CD1c-positive myeloid dendritic cell (primary cell): ENCODE data around the gene SSU72.
"Not testable (repeated sequence)": the region's sequence is repeated elsewhere in the genome, so short reads cannot be mapped to it uniquely, and the experiment has no call there.

ENCODE experiments used
- DNase-seq: peaks from one replicate; pipeline ENCODE4 v3.0.0-alpha.2; 2016; ENCODE audit errors: extremely low spot score

SSU72 gene

DNA sequence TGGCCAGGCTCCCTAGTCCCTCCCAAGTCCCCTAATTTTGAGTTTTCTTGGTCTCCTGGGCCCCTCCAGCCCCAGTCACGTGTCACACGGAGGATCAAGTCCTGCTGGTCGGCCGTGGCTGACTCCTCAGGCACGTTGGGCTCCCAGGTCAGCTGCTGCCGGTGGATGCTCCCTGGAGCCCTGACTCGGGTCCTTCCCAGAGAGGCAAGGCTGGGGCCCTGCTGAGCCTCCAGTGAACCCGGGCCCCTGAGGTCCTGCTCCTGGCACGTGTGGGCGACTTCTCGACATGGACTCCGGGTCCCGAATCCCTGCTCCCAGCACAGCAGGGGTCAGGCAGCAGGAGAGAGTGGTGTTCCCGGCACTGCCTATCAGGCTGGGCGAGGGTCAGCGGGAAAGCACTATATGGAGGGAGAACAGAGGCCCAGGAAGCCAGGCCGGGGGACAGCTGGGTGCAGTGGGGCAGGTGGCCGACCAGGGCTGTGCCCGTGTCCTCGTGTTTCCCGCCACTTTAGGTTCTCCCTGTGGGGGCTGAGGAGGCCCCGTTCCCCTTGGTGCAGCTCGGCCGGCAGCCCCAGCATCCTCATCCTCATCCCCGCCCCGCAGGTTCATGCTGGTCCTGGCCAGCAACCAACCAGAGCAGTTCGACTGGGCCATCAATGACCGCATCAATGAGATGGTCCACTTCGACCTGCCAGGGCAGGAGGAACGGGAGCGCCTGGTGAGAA is 47.4 kb downstream of the SSU72 start:
- no peak for DNase-seq

DNA sequence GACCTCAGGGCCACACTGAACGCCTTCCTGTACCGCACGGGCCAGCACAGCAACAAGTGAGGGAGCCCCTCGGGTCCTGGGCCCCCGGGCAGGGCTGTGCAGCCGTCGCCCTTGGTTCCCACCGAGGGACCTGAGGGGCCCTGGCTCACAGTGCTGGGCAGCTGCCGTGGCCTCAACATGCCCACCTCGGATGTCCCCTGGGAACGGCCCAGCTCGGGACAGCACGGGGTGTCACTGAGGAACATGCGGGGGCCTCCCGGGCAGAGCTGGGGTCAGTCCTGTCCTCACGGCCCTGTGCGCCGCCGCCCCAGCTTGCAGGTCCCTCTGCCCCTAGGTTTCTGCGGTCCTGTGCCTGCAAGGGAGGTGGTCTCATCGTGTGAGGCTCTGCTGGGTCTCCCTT is 48.2 kb downstream of the SSU72 start:
- not testable (repeated sequence) for DNase-seq

DNA sequence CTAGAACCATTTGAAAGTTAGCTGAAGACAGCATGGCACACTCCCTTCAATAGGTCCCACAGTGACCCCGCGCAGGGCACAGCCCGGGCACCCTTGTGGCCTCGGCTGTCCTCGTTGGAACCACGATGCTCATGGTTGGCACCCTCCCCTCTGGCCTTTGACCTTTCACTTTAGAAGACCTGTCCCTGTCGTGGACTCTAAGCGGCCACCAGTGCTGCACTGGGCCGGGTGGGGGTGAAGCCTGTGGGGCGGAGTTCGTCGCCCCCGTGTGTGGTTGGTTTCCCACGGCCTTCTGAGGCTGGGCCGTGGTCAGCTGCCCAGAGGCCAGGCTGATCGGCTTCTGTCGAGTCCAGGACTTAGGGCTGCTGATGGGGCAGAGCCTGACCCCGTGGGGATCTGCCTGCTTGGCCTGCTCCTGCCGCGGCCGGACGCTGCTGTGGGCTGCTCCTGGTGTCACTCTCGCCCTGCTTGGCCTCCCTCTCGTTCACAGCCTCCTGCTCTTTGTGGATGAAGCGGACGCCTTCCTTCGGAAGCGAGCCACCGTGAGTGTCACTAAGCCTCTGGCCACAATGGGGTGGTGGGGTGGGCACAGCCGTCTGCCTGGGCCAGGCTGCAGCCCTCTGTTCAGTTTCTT is 49.8 kb downstream of the SSU72 start:
- DNase-seq, result not testable (repeated sequence)

DNA sequence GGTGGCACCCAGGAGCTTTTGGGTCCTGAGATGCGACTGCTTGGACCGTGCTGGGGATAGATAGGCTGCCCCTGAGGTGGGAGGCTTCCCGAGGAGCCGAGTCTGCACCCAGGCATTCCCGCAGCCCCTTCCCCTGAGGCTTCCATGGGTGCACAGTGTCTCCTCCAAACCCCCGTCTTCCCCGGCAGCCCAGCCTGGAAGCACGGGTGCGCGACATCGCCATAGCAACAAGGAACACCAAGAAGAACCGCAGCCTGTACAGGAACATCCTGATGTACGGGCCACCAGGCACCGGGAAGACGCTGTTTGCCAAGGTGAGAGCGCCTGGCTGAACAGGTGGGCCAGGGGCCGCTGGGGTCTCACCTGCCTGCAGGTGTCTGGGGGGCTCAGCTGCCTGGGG is 51.0 kb downstream of the SSU72 start:
- DNase-seq, result not testable (repeated sequence)

DNA sequence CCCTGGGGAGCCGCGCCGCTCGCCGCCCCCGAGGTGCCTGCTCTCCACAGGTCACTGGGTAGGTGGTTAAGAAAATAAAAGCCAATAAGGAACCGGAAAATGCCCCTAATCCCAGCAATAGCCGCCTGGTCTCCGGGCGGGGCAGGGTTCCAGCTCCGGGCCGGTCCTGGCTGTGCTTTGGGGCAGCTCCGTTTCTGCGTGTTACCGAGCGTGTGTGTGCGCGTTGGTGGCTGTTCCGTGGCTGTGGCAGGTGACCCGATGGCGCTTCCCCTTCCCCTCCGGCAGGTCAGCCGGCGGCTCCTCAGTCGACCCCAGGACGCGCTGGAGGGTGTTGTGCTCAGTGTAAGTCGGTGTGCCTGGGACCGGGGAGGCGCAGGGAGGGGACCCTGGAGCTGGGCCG is 51.4 kb downstream of the SSU72 start:
- not testable (repeated sequence) for DNase-seq

DNA sequence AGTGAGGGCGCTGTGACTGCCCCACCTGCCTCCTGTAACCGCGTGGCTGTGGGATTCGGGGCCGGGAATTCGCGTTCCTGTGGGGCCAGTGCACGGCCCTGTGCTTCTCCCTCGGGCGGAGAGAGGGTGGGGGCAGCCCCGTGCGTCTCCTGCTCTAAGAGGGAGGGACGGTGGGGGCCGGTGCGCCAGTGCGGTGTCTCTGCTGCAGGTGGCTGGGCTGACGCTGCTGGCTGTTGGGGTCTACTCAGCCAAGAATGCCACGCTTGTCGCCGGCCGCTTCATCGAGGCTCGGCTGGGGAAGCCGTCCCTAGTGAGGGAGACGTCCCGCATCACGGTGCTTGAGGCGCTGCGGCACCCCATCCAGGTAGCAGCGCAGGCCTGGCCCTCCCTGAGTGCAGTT is 52.1 kb downstream of the SSU72 start:
- DNase-seq, result not testable (repeated sequence)

DNA sequence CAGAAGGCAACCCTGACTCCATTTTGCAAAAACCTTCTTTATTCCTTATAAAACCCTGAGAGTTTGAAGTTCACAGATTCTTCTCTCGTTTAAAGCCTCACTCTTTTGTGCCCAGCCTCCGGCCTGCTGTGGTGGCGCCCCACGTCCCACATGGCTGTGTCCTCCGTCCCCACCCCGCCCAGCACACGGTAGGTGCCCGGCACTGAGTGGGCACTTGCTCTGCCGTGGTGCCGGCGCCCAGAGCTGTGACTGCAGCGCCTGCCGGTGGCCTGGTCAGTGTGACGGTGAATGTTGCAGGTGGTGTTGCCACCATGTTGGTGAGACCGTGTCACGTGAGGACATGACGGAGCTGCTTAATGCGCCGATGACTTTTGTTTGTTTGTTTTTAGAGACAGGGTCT is 53.3 kb downstream of the SSU72 start:
- DNase-seq, result no peak

DNA sequence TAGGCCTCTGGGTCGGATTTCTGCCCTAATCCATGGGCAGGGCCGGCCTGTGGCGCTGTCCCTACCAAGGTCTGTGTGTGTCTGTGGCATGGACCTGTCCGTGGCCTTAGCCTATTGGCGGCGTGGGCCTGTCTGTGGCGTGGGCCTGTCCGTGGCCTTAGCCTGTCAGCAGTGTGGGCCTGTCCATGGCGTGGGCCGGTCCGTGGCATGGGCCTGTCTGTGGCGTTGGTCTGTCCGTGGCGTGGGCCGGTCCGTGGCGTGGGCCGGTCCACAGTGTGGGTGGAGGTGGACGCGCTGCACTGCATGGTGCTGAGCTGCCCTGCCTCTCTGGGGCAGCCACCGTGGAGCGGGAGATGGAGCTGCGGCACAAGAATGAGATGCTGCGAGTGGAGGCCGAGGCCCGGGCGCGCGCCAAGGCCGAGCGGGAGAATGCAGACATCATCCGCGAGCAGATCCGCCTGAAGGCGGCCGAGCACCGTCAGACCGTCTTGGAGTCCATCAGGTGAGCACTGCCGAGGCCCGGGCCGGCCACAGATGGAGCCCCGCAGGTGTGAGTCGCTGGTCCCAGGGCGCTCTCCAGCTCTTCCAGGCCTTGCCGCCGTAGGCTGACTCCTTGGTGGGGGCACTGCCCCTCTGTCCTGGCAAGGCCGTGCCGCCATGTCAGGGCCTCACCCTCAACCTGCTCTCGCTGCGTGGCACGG is 54.7 kb downstream of the SSU72 start:
- DNase-seq, result not testable (repeated sequence)

DNA sequence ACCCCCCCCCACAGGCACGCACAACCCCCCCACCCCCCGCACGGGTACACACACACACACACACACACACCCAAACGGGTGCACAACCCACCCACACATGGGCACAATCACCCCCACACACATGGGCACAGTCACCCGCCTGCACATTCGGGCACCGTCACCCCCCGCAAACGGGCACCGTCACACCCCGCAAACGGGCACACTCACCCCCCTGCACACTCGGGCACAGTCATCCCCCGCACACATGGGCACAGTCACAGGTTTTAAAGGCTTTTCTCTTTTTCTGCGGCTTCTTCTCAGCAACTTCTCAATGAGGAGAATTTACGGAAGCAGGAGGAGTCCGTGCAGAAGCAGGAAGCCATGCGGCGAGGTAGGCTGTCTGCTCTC is 56.0 kb downstream of the SSU72 start:
- not testable (repeated sequence) for DNase-seq

DNA sequence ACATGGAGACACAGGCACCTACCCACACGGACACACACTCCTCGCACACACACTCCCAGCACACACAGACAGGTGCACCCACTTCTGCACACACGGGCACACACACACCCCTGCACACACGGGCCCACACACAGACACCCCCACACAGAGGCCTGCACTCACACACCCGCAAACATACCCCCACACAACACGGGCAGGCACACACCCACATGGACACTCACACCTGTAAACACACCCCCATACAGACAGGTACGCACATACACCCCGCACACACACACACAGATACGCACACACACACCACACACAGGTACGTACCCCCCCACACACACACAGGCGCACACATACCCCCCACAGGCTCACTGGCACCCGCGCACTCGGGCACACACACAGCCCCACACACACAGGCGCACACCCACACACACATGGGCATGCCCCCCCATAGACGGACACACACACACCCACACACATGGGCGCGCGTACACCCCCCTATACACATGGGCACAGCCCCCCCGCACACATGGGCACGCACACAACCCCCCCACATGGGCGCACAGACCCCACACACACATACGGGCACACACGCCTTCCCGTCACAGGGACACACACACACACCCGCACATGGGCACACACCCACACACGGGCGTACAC is 56.6 kb downstream of the SSU72 start:
- no peak for DNase-seq

DNA sequence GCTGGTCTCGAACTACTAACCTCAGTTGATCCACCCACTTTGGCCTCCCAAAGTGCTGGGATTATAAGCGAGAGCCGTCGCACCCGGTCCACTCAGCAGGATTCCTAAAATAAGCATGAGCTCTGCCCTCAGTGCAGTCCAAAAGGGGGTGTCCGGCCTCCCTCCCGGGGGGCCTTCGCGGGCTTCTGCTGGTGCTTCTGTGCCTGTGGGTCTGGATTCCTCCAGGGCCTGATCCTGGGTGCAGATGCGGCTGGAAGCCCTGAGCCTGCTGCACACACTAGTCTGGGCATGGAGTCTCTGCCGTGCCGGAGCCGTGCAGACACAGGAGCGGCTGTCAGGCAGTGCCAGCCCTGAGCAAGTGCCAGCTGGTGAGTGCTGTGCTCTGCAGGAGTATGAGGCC is 57.7 kb downstream of the SSU72 start:
- DNase-seq, result not testable (repeated sequence)

DNA sequence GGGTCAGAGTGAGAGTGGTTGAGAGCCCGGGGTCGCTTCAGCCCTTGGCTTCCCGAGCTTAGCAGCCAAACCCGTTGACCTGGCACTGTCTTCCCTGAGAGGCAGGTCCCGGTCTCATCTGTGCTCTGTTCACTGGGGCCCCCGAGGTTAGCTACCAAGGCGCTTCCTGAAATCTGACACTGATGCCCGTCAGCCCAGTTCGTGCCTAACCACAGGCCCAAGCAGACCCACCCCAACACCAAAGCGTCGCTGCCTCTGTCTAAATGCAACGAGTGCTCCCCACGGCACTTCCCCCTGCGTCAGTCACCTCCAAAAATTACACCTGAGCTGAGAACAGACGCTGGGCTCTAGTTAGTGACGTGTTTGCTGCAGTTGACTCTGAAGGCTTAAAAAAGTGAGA is 60.3 kb downstream of the SSU72 start:
- DNase-seq, result not testable (repeated sequence)

DNA sequence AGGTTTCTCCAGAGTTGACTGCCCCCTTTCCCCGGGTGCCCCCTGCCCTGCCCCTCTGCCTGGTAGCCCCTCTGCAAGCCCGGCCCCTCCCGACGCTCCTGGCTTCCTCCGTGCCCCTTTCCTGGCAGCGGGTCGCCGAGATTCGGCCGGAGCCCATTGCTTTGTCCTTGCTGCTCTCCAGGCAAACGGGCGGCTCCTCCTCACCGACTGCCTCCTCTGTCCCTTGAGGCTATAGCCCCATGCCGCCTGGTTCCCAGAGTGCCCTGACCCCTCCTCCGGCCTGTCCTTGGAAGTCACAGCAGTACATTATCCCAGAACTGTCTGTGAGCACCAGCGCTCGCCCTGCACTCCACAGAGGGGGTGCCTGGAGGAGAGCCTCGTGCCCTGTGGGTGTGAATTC is 61.0 kb downstream of the SSU72 start:
- DNase-seq, result not testable (repeated sequence)

DNA sequence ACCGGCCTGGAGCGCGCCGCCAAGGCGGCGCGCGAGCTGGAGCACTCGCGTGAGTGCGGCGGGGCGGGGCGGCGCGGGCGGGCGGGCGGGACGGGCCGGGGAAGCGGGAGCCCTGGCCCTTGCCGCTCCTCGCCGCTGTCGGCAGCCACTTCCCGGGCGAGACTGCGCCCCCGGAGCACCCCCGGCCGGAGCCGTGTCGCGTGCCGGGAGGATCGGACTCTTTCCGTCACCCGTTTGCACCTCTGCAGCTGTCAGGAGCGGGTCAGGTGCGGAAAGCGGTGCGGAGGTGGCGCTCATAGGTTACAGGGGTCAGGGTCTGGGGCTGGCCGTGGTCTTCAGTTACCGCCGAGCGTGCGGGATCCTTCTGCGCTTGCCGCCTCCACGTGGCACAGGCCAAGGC is 62.2 kb downstream of the SSU72 start:
- DNase-seq, result peak; percentile 27

DNA sequence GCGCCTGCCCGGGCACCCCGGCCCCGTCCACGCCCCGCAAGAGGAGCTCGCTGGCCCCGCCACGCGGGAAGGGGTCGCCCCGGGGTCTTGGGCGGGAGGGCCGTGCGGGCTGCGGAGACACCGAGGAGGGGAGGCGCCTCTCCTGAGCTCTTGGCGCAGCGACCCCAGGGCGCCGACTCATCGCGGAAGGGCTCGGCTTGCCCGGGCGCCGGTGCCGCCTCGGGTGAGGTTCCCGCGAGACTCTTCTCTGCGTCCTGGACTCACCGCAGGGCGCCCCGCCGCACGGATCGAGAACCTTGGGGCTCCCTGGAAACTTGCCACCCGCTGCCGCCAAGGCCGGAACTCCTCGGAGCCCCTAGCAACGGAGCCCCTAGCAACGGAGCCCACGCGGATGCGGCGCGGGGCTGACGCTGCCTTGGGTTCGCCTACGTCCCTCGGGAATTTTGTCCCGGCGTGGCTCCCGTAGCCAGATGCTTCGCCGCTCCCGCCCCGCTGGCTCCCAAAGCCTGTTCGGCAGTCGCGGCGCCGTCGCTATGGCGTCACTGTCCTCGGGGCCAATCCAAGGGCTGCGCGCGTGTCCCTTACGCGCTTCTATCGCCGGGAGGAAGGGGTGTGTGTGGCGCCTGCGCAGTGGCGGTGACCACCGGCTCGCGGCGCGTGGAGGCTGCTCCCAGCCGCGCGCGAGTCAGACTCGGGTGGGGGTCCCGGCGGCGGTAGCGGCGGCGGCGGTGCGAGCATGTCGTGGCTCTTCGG is 63.0 kb downstream of the SSU72 start, which contains the start of gene ATAD3A:
Gene ATAD3A (plus strand): TSS at position 630 of the 753 bp plus-strand sequence. CDS start 107 bp downstream, at position 737.
- DNase-seq, result peak; percentile 99

DNA sequence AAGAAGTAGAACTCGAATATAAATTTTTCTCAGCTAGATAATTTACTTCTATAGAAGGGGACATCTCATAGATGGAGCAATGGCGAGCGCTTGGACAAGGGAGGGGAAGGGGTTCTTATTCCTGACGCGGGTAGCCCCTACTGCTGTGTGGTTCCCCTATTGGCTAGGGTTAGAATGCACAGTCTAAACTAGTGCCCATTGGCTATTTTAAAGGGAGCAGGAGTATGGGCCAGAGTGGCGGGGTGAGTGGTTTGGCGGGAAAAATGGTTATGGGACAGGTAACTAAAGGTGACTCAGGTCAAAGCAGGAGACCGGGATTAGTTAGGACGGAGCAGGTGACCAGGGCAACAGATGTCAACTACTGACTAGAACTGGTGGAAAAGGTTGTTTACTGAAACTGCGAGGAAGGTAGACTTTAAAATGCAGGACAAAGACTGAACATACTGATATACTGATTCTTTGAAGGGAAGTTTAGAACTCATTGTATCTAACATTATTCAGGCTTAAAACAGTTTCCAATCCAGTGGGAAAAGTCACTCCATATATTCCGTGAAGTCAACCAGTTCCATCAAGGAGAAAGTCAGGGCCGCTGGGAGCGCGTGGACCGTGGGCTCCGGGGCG is 63.6 kb downstream of the SSU72 start:
- peak; percentile 1 for DNase-seq

DNA sequence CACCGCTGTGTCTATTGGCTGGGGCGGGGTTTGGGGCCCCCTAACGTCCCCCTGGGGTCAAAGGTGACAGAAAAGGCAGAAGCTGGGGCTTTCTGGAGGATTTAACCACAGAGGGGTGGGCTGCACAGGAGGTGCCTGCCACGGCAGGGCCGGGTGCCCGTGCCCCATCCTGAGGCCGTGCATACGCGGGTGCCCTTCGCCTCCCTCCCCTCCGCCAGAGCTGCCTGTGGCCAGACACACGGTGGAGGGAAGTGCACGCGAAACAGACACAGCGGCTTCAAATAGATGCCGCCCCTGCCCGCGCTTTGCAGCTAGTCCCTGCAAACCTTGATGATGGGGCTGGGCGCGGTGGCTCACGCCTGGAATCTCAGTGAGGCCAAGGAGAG is 65.2 kb downstream of the SSU72 start:
- not testable (repeated sequence) for DNase-seq

DNA sequence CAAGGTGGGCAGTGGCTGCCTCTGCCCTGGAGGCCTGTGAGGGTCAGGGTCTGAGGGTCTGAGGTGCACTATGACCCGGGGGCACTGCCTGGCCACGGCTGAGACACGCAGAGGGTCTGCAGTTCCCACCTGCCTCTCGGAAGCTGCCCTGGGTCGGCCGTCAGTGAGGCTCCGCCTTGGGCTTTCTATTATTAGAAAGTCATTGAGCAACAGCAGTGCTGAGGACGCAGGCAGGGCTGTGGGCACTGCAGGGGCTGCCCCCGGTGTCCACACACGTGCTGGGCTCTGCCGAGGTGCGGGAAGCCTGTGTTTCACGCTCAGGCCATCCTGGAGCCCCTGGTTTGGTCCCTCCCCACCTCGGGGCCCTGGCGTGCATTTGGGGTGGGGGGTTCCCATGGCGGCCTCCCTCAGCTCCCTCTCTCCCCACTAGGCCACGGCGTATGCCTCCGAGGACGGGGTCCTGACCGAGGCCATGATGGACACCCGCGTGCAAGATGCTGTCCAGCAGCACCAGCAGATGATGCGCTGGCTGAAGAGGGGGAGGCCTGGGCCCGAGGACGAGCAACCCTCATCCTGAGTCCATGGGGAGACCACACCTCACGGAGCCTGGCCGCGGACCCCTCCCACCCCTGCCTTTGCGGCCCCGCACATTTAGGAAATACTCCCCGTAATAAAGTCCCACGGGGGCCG is 65.7 kb downstream of the SSU72 start:
- DNase-seq, result not testable (repeated sequence)

DNA sequence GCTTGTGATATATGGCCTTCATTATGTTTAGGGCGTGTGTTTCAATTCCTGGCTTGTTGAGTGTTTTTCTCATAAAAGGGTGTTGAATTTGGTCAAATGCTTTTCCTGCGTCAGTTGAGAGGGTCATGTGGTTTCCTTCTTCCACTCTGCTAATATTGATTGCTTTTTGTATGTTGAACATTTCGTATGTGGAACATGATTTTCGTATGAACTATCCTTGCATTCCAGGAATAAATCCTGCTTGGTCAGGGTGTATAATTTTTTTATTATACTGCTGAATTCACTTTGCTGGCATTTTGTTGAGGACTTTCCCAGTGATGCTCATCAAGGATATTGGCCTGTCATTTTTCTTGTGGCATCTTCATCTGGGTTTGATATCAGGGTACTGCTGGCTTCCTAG is 67.4 kb downstream of the SSU72 start:
- no peak for DNase-seq

DNA sequence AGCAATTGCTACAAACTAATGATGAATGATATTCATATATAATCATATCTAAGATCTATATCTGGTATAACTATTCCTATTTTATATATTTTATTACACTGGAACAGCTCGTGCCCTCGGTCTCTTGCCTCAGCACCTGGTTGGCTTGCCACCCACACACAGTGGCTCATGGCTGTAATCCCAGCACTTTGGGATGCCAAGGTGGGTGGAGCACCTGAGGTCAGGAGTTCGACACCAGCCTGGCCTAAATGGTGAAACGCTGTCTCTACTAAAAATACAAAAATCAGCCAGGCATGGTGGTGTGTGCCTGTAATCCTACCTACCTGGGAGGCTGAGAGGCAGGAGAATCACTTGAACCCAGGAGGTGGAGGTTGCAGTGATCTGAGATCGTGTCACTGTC is 68.9 kb downstream of the SSU72 start:
- not testable (repeated sequence) for DNase-seq
